Measurements from ENCODE around the gene SCAF8.

DNA sequence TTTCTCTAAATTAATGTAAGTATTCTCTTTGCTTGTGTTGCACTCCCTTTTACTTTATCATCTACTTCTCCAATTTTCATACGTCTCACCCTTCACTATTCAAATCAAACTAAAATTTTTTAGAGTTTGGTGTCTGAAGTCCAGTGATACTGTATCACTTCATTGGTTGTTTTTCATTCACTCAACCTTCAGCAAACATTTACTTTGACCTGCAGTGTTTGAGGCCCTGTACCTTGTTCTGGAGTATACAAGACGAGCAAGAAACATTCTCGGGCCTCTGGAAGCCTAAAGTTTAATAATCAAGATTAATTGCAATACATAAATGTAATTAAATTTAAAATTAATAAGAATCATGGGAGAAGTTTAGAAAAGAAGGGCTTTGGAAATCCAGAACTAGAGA is 64.6 kb downstream of the SCAF8 start:
- TF ChIP-seq, protein P1, sequence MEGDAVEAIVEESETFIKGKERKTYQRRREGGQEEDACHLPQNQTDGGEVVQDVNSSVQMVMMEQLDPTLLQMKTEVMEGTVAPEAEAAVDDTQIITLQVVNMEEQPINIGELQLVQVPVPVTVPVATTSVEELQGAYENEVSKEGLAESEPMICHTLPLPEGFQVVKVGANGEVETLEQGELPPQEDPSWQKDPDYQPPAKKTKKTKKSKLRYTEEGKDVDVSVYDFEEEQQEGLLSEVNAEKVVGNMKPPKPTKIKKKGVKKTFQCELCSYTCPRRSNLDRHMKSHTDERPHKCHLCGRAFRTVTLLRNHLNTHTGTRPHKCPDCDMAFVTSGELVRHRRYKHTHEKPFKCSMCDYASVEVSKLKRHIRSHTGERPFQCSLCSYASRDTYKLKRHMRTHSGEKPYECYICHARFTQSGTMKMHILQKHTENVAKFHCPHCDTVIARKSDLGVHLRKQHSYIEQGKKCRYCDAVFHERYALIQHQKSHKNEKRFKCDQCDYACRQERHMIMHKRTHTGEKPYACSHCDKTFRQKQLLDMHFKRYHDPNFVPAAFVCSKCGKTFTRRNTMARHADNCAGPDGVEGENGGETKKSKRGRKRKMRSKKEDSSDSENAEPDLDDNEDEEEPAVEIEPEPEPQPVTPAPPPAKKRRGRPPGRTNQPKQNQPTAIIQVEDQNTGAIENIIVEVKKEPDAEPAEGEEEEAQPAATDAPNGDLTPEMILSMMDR (IDR thresholded peaks at IDR 0.05) = no peak
- TF ChIP-seq POLR2A (IDR thresholded peaks at IDR 0.05) (no peak), POLR2AphosphoS5 (IDR thresholded peaks at IDR 0.05) (no peak), EP300 (IDR thresholded peaks at IDR 0.05) (no peak)

All from sigmoid colon (tissue), 4 donors.